ENCODE measurements around the gene LGR5. TPM values are rescaled to one million over a fixed set of nuclear protein-coding genes. Genes with fewer than 3 reads are reported as not detected.

Gene LGR5
- total RNA-seq, 1 experiment from 2014 or later, result 28.4 TPM

GRCh38 chr12:71456990-71457389, 17.4 kb downstream of the LGR5 start:
- H3K4me3 ChIP-seq (ENCODE audit: low read depth, low read length), result no peak overlapping the region

GRCh38 chr12:71460318-71460717, 20.7 kb downstream of the LGR5 start:
- ChIA-PET POLR2A (no interaction called here), CTCF (no interaction called here)
- Mint-ChIP-seq H3K4me3 (ENCODE audit: unreplicated experiment) (no peak overlapping the region), H3K4me1 (ENCODE audit: low read depth, unreplicated experiment) (no peaks in the 10 kb centered on the region), H3K9me3 (ENCODE audit: unreplicated experiment) (no peaks in the 10 kb centered on the region), H3K27ac (ENCODE audit: unreplicated experiment) (no peak overlapping the region), H3K27me3 (ENCODE audit: insufficient read depth, unreplicated experiment) (no peaks in the 10 kb centered on the region), H3K36me3 (ENCODE audit: insufficient read depth, unreplicated experiment) (no peaks in the 10 kb centered on the region)
- Histone ChIP-seq H3K4me3 (ENCODE audit: low read depth, low read length) (no peak overlapping the region), H3K36me3 (ENCODE audit: control insufficient read depth, insufficient read depth, low read length) (no peaks in the 10 kb centered on the region), H3K27me3 (replicated peaks; ENCODE audit: control insufficient read depth, insufficient read depth, low read length) (no peaks in the 10 kb centered on the region), H3K4me1 (peaks cover 23% of the 10 kb centered on the region), H3K9me3 (no peaks in the 10 kb centered on the region)
- intact Hi-C loops (cut with micrococcal nuclease; ENCODE audit: unreplicated experiment), result loop anchor here (2.0 kb wide), 1 partner anchor 20 kb away; no protein-coding TSS in a partner anchor
- TF ChIP-seq, protein P1, sequence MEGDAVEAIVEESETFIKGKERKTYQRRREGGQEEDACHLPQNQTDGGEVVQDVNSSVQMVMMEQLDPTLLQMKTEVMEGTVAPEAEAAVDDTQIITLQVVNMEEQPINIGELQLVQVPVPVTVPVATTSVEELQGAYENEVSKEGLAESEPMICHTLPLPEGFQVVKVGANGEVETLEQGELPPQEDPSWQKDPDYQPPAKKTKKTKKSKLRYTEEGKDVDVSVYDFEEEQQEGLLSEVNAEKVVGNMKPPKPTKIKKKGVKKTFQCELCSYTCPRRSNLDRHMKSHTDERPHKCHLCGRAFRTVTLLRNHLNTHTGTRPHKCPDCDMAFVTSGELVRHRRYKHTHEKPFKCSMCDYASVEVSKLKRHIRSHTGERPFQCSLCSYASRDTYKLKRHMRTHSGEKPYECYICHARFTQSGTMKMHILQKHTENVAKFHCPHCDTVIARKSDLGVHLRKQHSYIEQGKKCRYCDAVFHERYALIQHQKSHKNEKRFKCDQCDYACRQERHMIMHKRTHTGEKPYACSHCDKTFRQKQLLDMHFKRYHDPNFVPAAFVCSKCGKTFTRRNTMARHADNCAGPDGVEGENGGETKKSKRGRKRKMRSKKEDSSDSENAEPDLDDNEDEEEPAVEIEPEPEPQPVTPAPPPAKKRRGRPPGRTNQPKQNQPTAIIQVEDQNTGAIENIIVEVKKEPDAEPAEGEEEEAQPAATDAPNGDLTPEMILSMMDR (IDR thresholded peaks at IDR 0.05; ENCODE audit: insufficient read depth in 1 of 2, low read depth in 1 of 2, low read length in 1 of 2, severe bottlenecking in 1 of 2, unreplicated experiment in 1 of 2), result no peak
- no TSS peak for BruUV-seq (replicated peaks)
- DNase-seq, result no peak

More at GRCh38 chr12:71456990-71457389, 17.4 kb downstream of the LGR5 start:
- Histone ChIP-seq H3K27me3 (replicated peaks; ENCODE audit: control insufficient read depth, insufficient read depth, low read length) (no peaks in the 10 kb centered on the region), H3K9me3 (no peaks in the 10 kb centered on the region), H3K36me3 (ENCODE audit: control insufficient read depth, insufficient read depth, low read length) (no peaks in the 10 kb centered on the region), H3K4me1 (peaks cover 23% of the 10 kb centered on the region)
- Mint-ChIP-seq H3K27ac (ENCODE audit: unreplicated experiment) (no peak overlapping the region), H3K4me1 (ENCODE audit: low read depth, unreplicated experiment) (no peaks in the 10 kb centered on the region), H3K36me3 (ENCODE audit: insufficient read depth, unreplicated experiment) (peaks cover 4% of the 10 kb centered on the region), H3K27me3 (ENCODE audit: insufficient read depth, unreplicated experiment) (no peaks in the 10 kb centered on the region), H3K9me3 (ENCODE audit: unreplicated experiment) (no peaks in the 10 kb centered on the region), H3K4me3 (ENCODE audit: unreplicated experiment) (no peak overlapping the region)
- POLR2A ChIA-PET, result no interaction called here
- intact Hi-C loops (cut with micrococcal nuclease; ENCODE audit: unreplicated experiment), result loop anchor here (5.0 kb wide), 1 partner anchor 95 kb away; no protein-coding TSS in a partner anchor
- no peak for DNase-seq
- CTCF ChIA-PET, result no interaction called here
- BruUV-seq (replicated peaks), result no TSS peak
- TF ChIP-seq, protein P1 (IDR thresholded peaks at IDR 0.05; ENCODE audit: insufficient read depth in 1 of 2, low read depth in 1 of 2, low read length in 1 of 2, severe bottlenecking in 1 of 2, unreplicated experiment in 1 of 2), result no peak

- no peaks in the 10 kb centered on the region for H3K9me3 Mint-ChIP-seq (ENCODE audit: unreplicated experiment)
- H3K4me1 Mint-ChIP-seq (ENCODE audit: low read depth, unreplicated experiment), result no peaks in the 10 kb centered on the region
- TF ChIP-seq, protein P1 (IDR thresholded peaks at IDR 0.05; ENCODE audit: insufficient read depth in 1 of 2, low read depth in 1 of 2, low read length in 1 of 2, severe bottlenecking in 1 of 2, unreplicated experiment in 1 of 2), result no peak
- DNase-seq, result no peak
- intact Hi-C loops (cut with micrococcal nuclease; ENCODE audit: unreplicated experiment), result loop anchor here (2.0 kb wide), 1 partner anchor 20 kb away; no protein-coding TSS in a partner anchor
- no peaks in the 10 kb centered on the region for H3K27me3 ChIP-seq (replicated peaks; ENCODE audit: control insufficient read depth, insufficient read depth, low read length)
- H3K36me3 ChIP-seq (ENCODE audit: control insufficient read depth, insufficient read depth, low read length), result no peaks in the 10 kb centered on the region
- peaks cover 23% of the 10 kb centered on the region for H3K4me1 ChIP-seq
- no TSS peak for BruUV-seq (replicated peaks)
- no peaks in the 10 kb centered on the region for H3K27me3 Mint-ChIP-seq (ENCODE audit: insufficient read depth, unreplicated experiment)
- no peaks in the 10 kb centered on the region for H3K36me3 Mint-ChIP-seq (ENCODE audit: insufficient read depth, unreplicated experiment)
- H3K27ac Mint-ChIP-seq (ENCODE audit: unreplicated experiment), result no peak overlapping the region
- no peak overlapping the region for H3K4me3 ChIP-seq (ENCODE audit: low read depth, low read length)
- H3K4me3 Mint-ChIP-seq (ENCODE audit: unreplicated experiment), result no peak overlapping the region
- H3K9me3 ChIP-seq, result no peaks in the 10 kb centered on the region
- POLR2A ChIA-PET, result no interaction called here
- CTCF ChIA-PET, result no interaction called here
Measured at GRCh38 chr12:71460850-71461609, 21.4 kb downstream of the LGR5 start.
